Epidermal melanocyte (primary cell): ENCODE results near the gene KLHDC8A.

Experiments used
- DNase-seq: peaks from one replicate; pipeline ENCODE4 v3.0.0; 2011; ENCODE audit warnings: low spot score; ENCODE audit not compliant: insufficient read length

The KLHDC8A gene

GRCh38 chr1:205319081-205320018, 37.4 kb downstream of the KLHDC8A start:
- no peak for DNase-seq

GRCh38 chr1:205318231-205318991, 38.3 kb downstream of the KLHDC8A start:
- DNase-seq = no peak

GRCh38 chr1:205317311-205317917, 39.3 kb downstream of the KLHDC8A start:
- DNase-seq = no peak

- no peak for DNase-seq
These were observed 40.6 kb downstream of the KLHDC8A start for GRCh38 chr1:205316161-205316566.

- no peak for DNase-seq
These were observed 41.6 kb downstream of the KLHDC8A start for GRCh38 chr1:205315008-205315618.

GRCh38 chr1:205313563-205314308, 43.0 kb downstream of the KLHDC8A start:
- peak; percentile 37 for DNase-seq

- DNase-seq = no peak
These were observed 43.7 kb downstream of the KLHDC8A start for GRCh38 chr1:205312866-205313562.

GRCh38 chr1:205310976-205311704, 45.6 kb downstream of the KLHDC8A start:
- DNase-seq = no peak

GRCh38 chr1:205309741-205310140, 47.0 kb downstream of the KLHDC8A start:
- DNase-seq = no peak

- no peak for DNase-seq
These were observed 49.7 kb downstream of the KLHDC8A start for GRCh38 chr1:205306929-205307566.

- DNase-seq = no peak
These were observed 52.0 kb downstream of the KLHDC8A start for GRCh38 chr1:205304695-205305070.

- no peak for DNase-seq
These were observed 52.6 kb downstream of the KLHDC8A start for GRCh38 chr1:205304046-205304694.

- no peak for DNase-seq
These were observed 53.4 kb downstream of the KLHDC8A start for GRCh38 chr1:205303247-205303888.

- no peak for DNase-seq
These were observed 54.7 kb downstream of the KLHDC8A start for GRCh38 chr1:205301842-205302588.

- peak; percentile 67 for DNase-seq
These were observed 55.4 kb downstream of the KLHDC8A start for GRCh38 chr1:205301205-205301821.

GRCh38 chr1:205300149-205300548, 56.6 kb downstream of the KLHDC8A start:
- DNase-seq = no peak
